Fibroblast of mammary gland (primary cell): ENCODE measurements around the gene FICD.

Source experiments
- DNase-seq: peaks from one replicate; pipeline ENCODE4 v3.0.0-alpha.2; 2010; ENCODE audit warnings: low read depth
- H3K4me3 ChIP-seq: 2 replicates; pipeline ENCODE4 v1.5.1; 2011; ENCODE audit warnings: low read depth, mild to moderate bottlenecking, low read length, moderate library complexity; ENCODE audit not compliant: control insufficient read depth
- TF ChIP-seq, protein P1 (sequence below): conservative IDR thresholded peaks from 2 replicates; pipeline ENCODE4 v1.5.1; 2011; ENCODE audit warnings: low read depth, low read length, inconsistent platforms; ENCODE audit not compliant: control insufficient read depth, insufficient read depth

FICD gene

DNA sequence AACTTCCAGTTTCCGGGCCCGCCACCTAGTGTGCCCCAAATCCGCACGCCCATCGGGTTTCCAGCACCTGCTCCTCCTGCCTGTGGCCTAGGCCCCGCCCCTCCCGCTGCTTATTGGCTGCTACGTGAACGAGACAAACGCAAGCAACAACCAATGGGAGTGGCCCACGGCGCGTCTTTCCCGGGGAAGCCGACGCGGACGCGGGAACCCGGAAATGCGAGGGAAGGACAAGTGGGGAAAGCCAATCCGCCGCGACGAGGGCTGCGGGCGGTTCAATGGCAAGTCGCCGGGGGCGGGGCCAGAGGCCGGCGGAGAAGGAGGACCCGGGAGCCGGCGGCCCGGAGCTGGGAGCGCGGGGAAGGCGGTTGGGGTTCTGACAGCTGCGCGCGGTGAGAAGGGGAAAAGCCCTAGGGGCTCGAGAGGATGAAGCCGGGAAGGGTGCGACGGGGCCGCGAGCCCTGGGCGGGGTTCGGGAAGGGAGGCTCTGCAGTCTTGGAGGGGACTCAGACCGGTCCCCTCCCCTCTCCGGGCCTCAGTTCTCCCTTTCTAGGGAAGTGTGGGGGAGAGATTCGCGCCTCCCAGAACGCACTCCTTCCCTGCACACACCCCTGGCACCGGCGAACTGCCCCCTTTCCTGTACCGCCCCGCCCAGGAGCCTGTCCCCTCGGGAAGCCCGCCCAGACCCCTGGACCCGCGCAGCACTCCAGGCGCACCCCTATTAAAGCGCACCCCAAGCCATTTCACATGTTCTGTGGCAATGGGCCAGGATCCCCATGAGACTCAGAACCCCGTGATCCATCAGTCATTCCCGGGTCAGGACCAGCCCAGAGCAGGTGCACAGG is at the start of gene FICD:
Gene FICD, plus strand, starts transcription at position 305 of the 842 bp plus-strand sequence. CDS start 1,696 bp downstream, outside the sequence.
- TF ChIP-seq, protein P1, sequence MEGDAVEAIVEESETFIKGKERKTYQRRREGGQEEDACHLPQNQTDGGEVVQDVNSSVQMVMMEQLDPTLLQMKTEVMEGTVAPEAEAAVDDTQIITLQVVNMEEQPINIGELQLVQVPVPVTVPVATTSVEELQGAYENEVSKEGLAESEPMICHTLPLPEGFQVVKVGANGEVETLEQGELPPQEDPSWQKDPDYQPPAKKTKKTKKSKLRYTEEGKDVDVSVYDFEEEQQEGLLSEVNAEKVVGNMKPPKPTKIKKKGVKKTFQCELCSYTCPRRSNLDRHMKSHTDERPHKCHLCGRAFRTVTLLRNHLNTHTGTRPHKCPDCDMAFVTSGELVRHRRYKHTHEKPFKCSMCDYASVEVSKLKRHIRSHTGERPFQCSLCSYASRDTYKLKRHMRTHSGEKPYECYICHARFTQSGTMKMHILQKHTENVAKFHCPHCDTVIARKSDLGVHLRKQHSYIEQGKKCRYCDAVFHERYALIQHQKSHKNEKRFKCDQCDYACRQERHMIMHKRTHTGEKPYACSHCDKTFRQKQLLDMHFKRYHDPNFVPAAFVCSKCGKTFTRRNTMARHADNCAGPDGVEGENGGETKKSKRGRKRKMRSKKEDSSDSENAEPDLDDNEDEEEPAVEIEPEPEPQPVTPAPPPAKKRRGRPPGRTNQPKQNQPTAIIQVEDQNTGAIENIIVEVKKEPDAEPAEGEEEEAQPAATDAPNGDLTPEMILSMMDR: no peak
- peak within 1 kb of the TSS; percentile 78 for H3K4me3 ChIP-seq
- DNase-seq: peak; percentile 95

DNA sequence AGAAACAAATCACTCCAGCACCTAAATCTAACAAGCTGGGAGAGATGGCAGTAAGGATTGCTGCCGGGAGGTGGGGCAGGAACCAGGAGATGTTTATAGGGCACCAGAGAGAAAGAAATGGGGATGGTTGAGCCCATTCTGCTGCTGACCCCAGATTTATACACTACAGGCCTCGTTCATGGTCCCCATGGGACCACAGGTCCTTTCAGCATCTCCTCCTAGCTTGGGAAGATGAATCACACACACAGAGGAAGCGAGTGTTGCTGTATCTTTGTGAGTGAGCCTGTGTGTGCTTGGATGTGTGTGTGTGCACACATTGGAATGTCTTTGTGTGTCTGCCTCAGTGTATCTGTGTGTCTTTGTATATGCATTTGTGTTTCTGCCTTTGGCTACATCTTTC is 49.7 kb upstream of the FICD start:
- TF ChIP-seq, protein P1: no peak
- no peak for DNase-seq
- no peak overlapping the region for H3K4me3 ChIP-seq

DNA sequence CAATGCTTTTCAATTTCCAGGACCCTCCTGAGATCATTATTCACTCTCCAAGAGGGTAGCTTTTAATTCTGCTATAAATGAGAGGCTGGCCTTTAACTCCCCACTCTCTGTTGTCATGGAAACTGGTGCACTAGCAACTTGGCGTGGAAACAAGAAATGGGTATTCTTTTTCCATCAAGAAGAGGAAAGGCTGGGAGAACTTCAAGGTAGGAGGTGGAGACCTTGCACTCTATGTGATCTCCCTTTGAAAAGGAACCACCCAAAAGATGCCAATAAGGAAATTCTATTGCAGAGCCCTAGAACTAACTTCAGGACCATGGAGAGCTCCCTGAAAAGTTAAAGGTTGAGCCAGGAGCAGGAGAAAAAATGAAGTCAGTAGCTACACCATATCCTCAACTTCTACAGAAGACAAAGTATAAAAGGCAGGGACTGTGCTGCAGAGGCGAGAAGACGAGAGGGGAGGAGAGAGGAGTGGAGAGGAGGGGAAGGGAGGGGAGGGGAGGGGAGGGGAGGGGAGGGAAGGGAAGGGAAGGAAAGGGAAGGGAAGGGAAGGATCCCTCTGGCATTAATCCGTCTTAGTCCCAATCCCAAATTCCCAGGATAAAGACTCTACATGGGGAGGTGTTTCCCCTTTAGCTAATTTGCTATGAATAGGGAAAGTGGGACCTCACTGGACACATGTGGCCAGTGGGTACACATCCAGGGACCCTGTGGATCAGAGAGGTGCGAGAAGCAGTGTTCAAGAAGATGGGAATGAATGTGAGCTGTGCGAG is 46.7 kb upstream of the FICD start:
- H3K4me3 ChIP-seq: no peak overlapping the region
- TF ChIP-seq, protein P1: no peak
- DNase-seq: peak; percentile 26

DNA sequence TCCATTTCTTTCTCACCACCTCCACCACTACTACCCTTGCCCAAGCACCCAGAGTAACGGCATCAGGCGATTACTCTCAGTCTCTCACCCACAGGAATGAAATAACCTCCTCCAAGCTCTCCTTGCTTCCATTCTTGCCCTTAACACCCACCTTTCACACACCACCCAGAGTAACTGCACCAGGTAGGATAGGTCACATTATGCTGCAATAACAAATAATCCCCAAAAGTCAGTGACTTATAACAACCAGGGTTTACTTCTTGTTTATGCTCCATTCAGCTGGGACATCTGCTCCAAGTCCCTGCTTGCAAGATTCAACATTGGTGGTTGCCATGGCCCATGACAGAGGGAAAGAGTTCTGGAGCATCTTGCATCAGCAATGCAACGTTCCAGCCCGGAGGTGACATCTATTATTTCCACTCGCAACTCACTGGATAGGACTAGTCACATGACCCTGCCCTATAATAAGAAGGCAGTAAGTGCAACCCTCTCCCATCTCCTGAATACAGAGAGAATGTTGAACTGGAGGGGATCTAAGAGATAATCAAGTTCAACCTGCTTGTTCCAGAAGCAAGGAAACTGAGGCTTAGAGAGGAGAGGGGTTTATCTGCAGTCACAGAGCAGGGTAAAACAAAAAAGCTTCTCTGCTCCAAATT is 41.5 kb upstream of the FICD start:
- DNase-seq: no peak
- TF ChIP-seq, protein P1: no peak
- H3K4me3 ChIP-seq: no peak overlapping the region

DNA sequence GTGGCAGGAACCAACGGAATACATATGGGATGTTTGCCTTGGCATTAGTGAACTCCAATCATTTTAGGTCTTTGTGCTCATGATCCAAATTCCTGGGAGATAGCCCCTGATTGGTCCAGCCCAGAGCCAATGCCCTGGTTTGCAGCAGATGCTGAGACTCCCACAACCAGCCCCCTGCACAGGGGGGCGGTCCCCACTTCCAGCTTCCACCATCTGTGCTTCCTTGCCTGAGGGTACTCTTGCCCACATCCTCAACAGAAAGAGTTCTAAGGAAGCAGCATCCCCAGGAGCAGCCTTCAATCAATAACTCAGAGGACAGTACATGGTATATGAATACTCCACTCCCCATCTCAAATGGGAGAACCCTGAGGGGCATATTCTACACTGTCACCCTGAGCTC is 39.7 kb upstream of the FICD start:
- H3K4me3 ChIP-seq: no peak overlapping the region
- TF ChIP-seq, protein P1: no peak
- no peak for DNase-seq

DNA sequence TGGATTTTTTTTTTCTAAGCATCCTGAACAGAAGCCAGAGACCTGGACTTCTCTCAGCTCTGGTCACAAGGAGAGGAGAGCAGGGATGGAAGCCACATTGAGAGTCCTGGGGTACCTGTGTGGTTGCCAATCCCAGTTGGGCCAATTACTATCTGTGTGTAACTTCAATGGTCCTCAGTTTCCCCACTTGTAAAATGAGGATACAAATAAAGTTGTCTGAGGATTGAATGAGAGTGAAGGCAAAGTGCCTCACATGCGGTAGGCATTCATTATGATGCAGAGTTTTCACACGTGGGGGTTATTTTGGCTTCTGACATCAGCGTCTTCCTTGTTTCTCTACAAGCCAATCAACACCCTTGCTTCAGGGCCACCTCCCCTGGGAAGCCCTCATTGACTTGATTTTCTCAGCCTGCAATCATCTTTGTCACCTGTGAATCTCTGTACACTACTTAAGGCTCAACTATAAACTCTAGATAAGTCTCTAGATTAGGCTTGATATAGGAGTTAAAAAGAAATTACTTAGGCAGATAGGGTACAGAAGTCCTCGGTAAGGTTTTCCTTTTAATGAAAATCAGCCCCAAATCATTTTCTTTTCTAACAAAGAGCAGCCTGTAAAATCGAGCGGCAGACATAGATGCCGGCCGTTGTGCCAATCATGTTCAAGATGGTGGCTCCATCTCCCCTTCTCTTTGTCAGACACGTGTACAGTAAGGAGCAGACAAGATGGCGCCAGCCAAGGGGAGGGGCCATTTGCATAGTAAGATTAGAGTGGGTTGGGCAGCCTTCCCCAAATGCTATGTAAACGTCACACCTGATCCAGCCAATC is 37.8 kb upstream of the FICD start:
- no peak for DNase-seq
- H3K4me3 ChIP-seq: no peak overlapping the region
- TF ChIP-seq, protein P1: no peak
